Measurements from ENCODE around the gene DDB1.

DNA sequence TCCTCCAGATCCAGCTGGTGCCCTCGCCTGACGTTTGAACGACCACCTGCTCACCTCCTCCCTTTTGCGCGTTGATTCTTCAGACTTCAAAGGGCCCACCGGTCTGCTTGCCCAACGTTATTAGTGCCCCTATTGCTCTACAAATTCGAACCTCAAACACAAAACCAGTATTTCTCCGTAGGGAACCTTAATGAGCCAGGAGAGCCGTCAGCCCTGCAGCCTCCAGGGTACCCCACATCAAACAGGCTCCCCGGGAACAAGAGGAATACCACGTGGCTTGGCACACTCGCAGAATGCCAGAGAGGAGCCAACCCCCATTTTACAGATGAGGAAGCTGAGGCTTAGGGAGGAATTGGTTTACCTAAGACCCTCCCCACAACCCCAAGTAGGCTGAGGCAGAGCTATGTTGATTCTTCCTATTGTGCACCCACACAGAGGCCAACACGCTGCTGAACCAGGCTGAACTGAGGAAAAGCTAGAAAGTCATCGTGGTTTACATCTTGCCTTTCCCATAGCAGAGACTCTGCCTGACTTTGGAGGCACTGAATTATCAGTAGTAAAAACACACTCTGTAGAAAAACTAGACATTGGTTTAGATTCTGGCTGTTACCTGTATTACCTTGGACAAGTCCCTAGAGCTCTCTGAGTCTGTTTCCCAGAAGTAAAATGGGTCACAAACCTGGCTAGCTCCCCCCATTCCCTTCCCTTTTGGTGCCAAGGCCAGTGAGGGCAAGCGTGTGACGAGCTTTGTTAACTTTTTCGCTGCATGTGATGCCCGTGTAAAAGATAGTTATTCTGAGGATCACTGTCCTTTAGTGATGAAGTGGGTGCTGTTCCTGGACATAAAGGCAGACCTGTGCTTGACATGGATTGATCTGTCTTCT, 887 bp upstream of the DDB1 start:
- peak; percentile 31; the same call in 1 of the 2 replicates for TF ChIP-seq POLR2AphosphoS5 (IDR thresholded peaks at IDR 0.05; ENCODE audit: borderline replicate concordance, low read depth, low read length)
- no peak for TF ChIP-seq EZH2 (IDR thresholded peaks at IDR 0.05)
- no peak for TF ChIP-seq FOXP2 (optimal IDR thresholded peaks at IDR 0.05; ENCODE audit: control extremely low read depth, extremely low read length, insufficient read depth)

Measured in SK-N-MC (cell line).